A549 (cell line): ENCODE results near the gene SLC9A3. TPM values are rescaled to one million over a fixed set of nuclear protein-coding genes. Genes with fewer than 3 reads are reported as not detected.

Experiments used
- ATAC-seq, 2 experiments: fragments of 200-7000 bp in 1 of 2; fragments of >200 bp in 1 of 2; cut with Nextera tagmentation in 1 of 2; cut with Tn5 transposase in 1 of 2; 3 replicates each; pipeline versions ENCODE4 v1.8.0 to v1.9.1; 2018 to 2020; ENCODE audit warnings: mild to moderate bottlenecking in 1 of 2, moderate library complexity in 1 of 2
- CTCF ChIA-PET: fragments of 300-600 bp; sonication (Branson Sonifier 250); formaldehyde crosslinking; extraction: SDS; loops from one replicate; lab custom pipeline; 2021; ENCODE audit warnings: antibody characterized with exemption, inconsistent platforms; lab: Yijun Ruan, JAX
- POLR2A ChIA-PET: fragments of 350-600 bp; formaldehyde crosslinking; extraction: SDS; loops from one replicate; lab custom pipeline; 2021; ENCODE audit warnings: antibody characterized with exemption, inconsistent platforms; lab: Yijun Ruan, JAX
- DNase-seq, 2 experiments: peaks; one replicate each; pipeline versions ENCODE4 v3.0.0 to v3.0.0-alpha.2; 2011 to 2016; ENCODE audit warnings: low read depth in 1 of 2, low spot score in 1 of 2
- FAIRE-seq: peaks from 2 replicates; lab custom pipeline; 2011; peaks lifted over from hg19 to GRCh38; lab: Jason Lieb, UNC
- H3K27ac ChIP-seq, 2 experiments: fragments of >200 bp; sonication (Bioruptor Twin); formaldehyde crosslinking; 3 replicates each; pipeline ENCODE4 v1.5.1; 2016 to 2017
- H3K4me1 ChIP-seq: fragments of >200 bp; sonication (Bioruptor Twin); formaldehyde crosslinking; 3 replicates; pipeline ENCODE4 v1.6.1; 2016
- H3K4me2 ChIP-seq: fragments of >200 bp; sonication (Bioruptor Twin); formaldehyde crosslinking; 3 replicates; pipeline ENCODE4 v1.6.1; 2016
- H3K4me3 ChIP-seq: fragments of >200 bp; sonication (Bioruptor Twin); formaldehyde crosslinking; 3 replicates; pipeline ENCODE4 v1.5.1; 2016
- H3K9me3 ChIP-seq: fragments of >200 bp; sonication (Bioruptor Twin); formaldehyde crosslinking; 3 replicates; pipeline ENCODE4 v1.6.1; 2016
- CHD2 ChIP-seq: fragments of 150-350 bp; IDR thresholded peaks from 2 replicates; pipeline ENCODE4 v1.6.1; 2014; ENCODE audit warnings: low read length; ENCODE audit not compliant: partially characterized antibody
- EP300 ChIP-seq, 2 experiments: fragments of >200 bp; sonication (Bioruptor Twin); formaldehyde crosslinking; IDR thresholded peaks; 2 replicates in 1 of 2; 3 replicates in 1 of 2; pipeline ENCODE4 v1.6.1; 2016 to 2017
- FOSL2 ChIP-seq, 2 experiments: fragments of 450-650 bp in 1 of 2; fragments of >200 bp in 1 of 2; sonication (Bioruptor Twin) in 1 of 2; formaldehyde crosslinking; IDR thresholded peaks; 2 replicates each; pipeline versions ENCODE4 v1.5.0 to v1.6.1; 2016 to 2020; ENCODE audit warnings: mild to moderate bottlenecking in 1 of 2, moderate library complexity in 1 of 2
- FOXS1 ChIP-seq: fragments of 250-450 bp; sonication (Bioruptor Pico); IDR thresholded peaks from 2 replicates; pipeline ENCODE4 v1.5.0; 2020; ENCODE audit warnings: mild to moderate bottlenecking, moderate library complexity
- HDAC2 ChIP-seq: fragments of 200-600 bp; sonication (generic); IDR thresholded peaks from 2 replicates; pipeline ENCODE4 v1.6.1; 2016
- HEYL ChIP-seq: fragments of 250-450 bp; sonication (Bioruptor Pico); IDR thresholded peaks from 2 replicates; pipeline ENCODE4 v1.8.0; 2021; ENCODE audit warnings: mild to moderate bottlenecking, moderate library complexity
- HOXB5 ChIP-seq: fragments of 250-450 bp; sonication (Bioruptor Pico); IDR thresholded peaks from 2 replicates; pipeline ENCODE4 v1.5.0; 2020; ENCODE audit warnings: mild to moderate bottlenecking, moderate library complexity
- JUNB ChIP-seq: fragments of >200 bp; sonication (Bioruptor Twin); formaldehyde crosslinking; IDR thresholded peaks from 2 replicates; pipeline ENCODE4 v1.6.1; 2016
- NPAS2 ChIP-seq: fragments of 250-450 bp; sonication (Bioruptor Pico); IDR thresholded peaks from 2 replicates; pipeline ENCODE4 v1.8.0; 2022; ENCODE audit warnings: mild to moderate bottlenecking, moderate library complexity, borderline replicate concordance
- NR3C1 ChIP-seq: fragments of >200 bp; sonication (Bioruptor Twin); formaldehyde crosslinking; IDR thresholded peaks from 3 replicates; pipeline ENCODE4 v1.6.1; 2017
- POLR2A ChIP-seq: IDR thresholded peaks from 2 replicates; pipeline ENCODE4 v1.6.1; 2012; ENCODE audit warnings: mild to moderate bottlenecking, low read length
- RARB ChIP-seq: fragments of 250-450 bp; sonication (Bioruptor Pico); IDR thresholded peaks from 2 replicates; pipeline ENCODE4 v1.8.0; 2021; ENCODE audit warnings: mild to moderate bottlenecking, moderate library complexity
- RNF2 ChIP-seq: fragments of 200-600 bp; sonication (generic); IDR thresholded peaks from 2 replicates; pipeline ENCODE4 v1.6.1; 2016; ENCODE audit warnings: low read depth, mild to moderate bottlenecking, antibody characterized with exemption, moderate library complexity, borderline replicate concordance
- ZNF302 ChIP-seq: fragments of 250-450 bp; sonication (Bioruptor Pico); IDR thresholded peaks from 2 replicates; pipeline ENCODE4 v1.9.0; 2021; ENCODE audit warnings: inconsistent platforms, mild to moderate bottlenecking, moderate library complexity
- WGBS: methylation state at CpG from one replicate; pipeline ENCODE4 v1.1.6; 2017; ENCODE audit errors: missing lambda C conversion rate; 5-methylcytosine and 5-hydroxymethylcytosine counted together
- polyA plus RNA-seq, 4 experiments: library from polyadenylated mRNA; depleted of rRNA in 3 of 4; stranded (reverse); fragments of >200 nt; fragmentation: RNase III in 1 of 4; extraction: RNeasy Plus Mini Kit Qiagen cat#74134 plus additional on column Dnase treatment in 1 of 4; gene quantifications; 2 replicates in 3 of 4; 3 replicates in 1 of 4; pipeline ENCODE4 v1.2.3, GENCODE V29; 2011 to 2017
- TF ChIP-seq, protein P1 (sequence below): IDR thresholded peaks from 2 replicates; pipeline ENCODE4 v1.6.1; 2012; ENCODE audit warnings: low read depth, borderline replicate concordance
- TF ChIP-seq, protein P2 (sequence below): fragments of 450-650 bp; IDR thresholded peaks from 2 replicates; pipeline ENCODE4 v1.6.1; 2014; ENCODE audit warnings: antibody characterized with exemption
- TF ChIP-seq, protein P3 (sequence below): fragments of >200 bp; sonication (Bioruptor Twin); formaldehyde crosslinking; IDR thresholded peaks from 2 replicates; pipeline ENCODE4 v1.6.1; 2016

SLC9A3 gene
- polyA plus RNA-seq, 2 of the 4 experiments (the other 2 are of a cell fraction) = 1.3 TPM

DNA sequence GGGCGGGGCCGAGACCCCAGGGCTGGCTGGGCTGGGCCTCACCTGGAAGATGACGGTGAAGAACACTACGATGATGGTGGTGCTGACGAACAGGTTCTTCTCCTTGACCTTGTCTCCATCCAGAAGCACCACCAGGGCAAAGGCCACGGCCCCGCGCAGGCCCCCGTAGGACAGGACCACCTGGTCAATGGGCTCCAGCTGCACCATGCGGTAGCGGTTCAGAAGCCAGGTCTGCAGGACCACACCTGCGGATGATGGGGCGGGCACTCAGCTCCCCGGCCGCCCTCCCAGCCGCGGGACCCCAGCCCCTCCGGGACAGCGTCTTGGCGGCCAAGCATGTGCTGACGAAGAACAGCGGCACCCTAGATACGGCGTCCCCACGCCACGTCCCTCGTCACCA, 41.7 kb downstream of the SLC9A3 start:
- Histone ChIP-seq H3K4me1 (no peaks in the 10 kb centered on the region), H3K27ac (no peak overlapping the region), H3K9me3 (no peaks in the 10 kb centered on the region)
- TF ChIP-seq ZNF302 (CRISPR knock-in tag) (no peak), RNF2 (no peak), CHD2 (no peak), POLR2A (no peak), HOXB5 (no peak), HEYL (CRISPR knock-in tag) (no peak), FOSL2 (IDR thresholded peaks at IDR 0.05) (no peak), FOSL2 (CRISPR knock-in tag; IDR thresholded peaks at IDR 0.05) (no peak), EP300 (IDR thresholded peaks at IDR 0.05) (no peak), FOXS1 (CRISPR knock-in tag) (no peak)
- TF ChIP-seq, protein P1, sequence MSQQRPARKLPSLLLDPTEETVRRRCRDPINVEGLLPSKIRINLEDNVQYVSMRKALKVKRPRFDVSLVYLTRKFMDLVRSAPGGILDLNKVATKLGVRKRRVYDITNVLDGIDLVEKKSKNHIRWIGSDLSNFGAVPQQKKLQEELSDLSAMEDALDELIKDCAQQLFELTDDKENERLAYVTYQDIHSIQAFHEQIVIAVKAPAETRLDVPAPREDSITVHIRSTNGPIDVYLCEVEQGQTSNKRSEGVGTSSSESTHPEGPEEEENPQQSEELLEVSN = no peak
- TF ChIP-seq, all 56 proteins: peak for 0
- DNase-seq = no peak
- FAIRE-seq = no peak
- POLR2A ChIA-PET = no interaction called here
- CTCF ChIA-PET = no interaction called here
- Histone ChIP-seq H3K4me3 (no peak overlapping the region), H3K4me2 (no peak overlapping the region)
- no peak for ATAC-seq
- WGBS = 94% methylated on average over 25 of the region's 27 CpGs

DNA sequence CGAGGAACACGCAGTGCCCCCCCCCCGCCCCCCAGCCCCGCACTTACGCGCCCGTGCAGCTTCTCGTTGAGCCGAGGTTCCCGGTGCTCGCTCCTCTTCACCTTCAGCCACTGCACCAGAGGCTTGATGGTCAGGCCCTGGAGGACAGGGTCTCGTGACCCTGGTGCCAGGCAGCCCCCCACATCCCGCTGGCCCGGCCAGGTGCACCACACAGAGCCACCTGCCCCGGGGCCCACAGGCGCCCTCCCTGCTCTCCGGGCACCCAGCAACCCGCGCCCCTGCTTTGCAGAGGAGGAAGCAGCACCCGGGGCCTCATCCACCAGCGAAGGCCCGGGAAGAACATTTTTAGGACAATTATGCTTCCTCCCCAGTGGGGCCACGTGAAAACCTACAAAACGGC, 42.2 kb downstream of the SLC9A3 start:
- 27% methylated on average over 4 of the region's 24 CpGs for WGBS
- CTCF ChIA-PET = no interaction called here

DNA sequence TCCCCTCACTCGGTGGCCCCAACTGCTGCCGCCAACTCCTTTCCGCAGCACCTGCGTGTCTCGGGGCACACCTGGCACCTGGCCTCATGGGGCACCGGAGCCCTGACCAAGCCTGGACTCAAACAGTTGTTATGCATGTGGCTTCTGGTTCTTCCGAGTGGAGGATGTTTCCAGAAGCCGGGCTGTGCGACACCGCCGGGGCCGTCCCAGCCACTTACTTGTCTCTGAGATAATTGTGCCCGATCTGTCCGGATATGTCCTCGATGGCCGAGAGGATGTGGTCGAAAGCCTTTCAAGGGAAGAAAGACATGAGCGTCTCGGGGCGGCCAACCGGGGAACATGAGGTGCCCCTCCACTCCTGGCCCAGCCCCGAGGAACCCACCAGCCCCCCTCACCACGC, 42.9 kb downstream of the SLC9A3 start:
- H3K4me3 ChIP-seq = no peak overlapping the region
- ATAC-seq = no peak
- no peak overlapping the region for H3K4me2 ChIP-seq
- no peak overlapping the region for H3K27ac ChIP-seq
- DNase-seq = no peak
- WGBS = 84% methylated on average over 21 of the region's 23 CpGs
- FAIRE-seq = no peak
- ChIA-PET CTCF (no interaction called here), POLR2A (no interaction called here)
- H3K9me3 ChIP-seq = no peaks in the 10 kb centered on the region
- TF ChIP-seq HDAC2 (no peak), JUNB (no peak), NPAS2 (CRISPR knock-in tag) (no peak), CHD2 (no peak), RARB (CRISPR knock-in tag) (no peak), POLR2A (no peak), HEYL (CRISPR knock-in tag) (no peak)
- TF ChIP-seq, protein P1 = no peak
- no peaks in the 10 kb centered on the region for H3K4me1 ChIP-seq

More for the DNA sequence above, 42.2 kb downstream of the SLC9A3 start:
- TF ChIP-seq, protein P2, sequence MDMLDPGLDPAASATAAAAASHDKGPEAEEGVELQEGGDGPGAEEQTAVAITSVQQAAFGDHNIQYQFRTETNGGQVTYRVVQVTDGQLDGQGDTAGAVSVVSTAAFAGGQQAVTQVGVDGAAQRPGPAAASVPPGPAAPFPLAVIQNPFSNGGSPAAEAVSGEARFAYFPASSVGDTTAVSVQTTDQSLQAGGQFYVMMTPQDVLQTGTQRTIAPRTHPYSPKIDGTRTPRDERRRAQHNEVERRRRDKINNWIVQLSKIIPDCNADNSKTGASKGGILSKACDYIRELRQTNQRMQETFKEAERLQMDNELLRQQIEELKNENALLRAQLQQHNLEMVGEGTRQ = no peak
- no peak for TF ChIP-seq EP300 (IDR thresholded peaks at IDR 0.05)
- Histone ChIP-seq H3K27ac (no peak overlapping the region), H3K9me3 (no peaks in the 10 kb centered on the region), H3K4me2 (no peak overlapping the region), H3K4me1 (no peaks in the 10 kb centered on the region), H3K4me3 (no peak overlapping the region)
- no peak for FAIRE-seq
- no peak for ATAC-seq
- no peak for DNase-seq
- POLR2A ChIA-PET = no interaction called here

DNA sequence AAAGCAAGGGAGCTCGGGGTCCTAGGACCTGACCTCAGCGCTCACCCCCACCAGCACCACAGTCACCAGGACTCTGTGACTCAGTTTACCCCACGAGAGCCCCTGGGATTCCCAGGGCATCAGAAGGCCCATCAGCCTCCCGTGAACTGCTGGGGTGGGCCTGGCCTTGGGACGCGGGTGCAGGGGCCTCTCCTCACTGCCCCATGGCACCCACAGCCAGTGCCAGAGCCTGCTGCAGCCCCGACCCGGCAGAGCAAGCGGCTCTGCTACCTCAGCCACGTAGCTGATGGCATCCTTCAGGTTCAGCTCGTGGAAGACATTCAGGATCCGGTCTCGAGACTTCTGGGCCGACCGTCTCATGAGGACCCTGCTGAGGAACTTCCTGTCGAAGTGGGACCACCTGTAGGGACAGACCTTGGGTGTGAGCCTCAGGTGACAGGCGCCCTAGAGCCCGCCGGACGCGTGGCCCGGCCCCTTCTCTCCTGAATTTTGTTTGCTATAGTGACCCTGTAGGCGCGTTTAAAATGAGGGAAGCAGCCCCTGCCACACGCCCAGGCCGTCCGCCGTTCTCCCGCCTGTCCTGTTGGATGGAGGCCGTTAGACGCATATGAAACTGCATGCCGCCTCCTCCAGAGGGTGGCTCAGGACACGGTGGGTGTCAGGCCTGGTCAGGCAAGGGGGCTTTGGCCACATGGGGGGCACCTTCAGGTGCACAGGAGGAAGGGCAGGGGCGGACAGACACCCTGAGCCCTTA, 44.5 kb downstream of the SLC9A3 start:
- H3K4me2 ChIP-seq = no peak overlapping the region
- FAIRE-seq = no peak
- H3K27ac ChIP-seq = no peak overlapping the region
- no peak for DNase-seq
- H3K9me3 ChIP-seq = no peaks in the 10 kb centered on the region
- H3K4me1 ChIP-seq = peaks cover 6% of the 10 kb centered on the region
- ATAC-seq = no peak
- POLR2A ChIA-PET = no interaction called here
- CTCF ChIA-PET = no interaction called here
- H3K4me3 ChIP-seq = no peak overlapping the region
- TF ChIP-seq NR3C1 (no peak), ZNF302 (CRISPR knock-in tag) (no peak)
- TF ChIP-seq, protein P3, sequence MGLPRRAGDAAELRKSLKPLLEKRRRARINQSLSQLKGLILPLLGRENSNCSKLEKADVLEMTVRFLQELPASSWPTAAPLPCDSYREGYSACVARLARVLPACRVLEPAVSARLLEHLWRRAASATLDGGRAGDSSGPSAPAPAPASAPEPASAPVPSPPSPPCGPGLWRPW = no peak
- 80% methylated on average over 23 of the region's 34 CpGs for WGBS
